ENCODE data around the gene ZNF566.
A peak's percentile ranks its signal among the peaks of the same experiment; 100 is the strongest.

The ZNF566 gene

GRCh38 chr19:36418287-36419001 is 70.9 kb downstream of the ZNF566 start, which contains the start of gene ZFP82 (continued):
- no peak for TF ChIP-seq ZBTB10 (tag by site-specific recombination; IDR thresholded peaks at IDR 0.05)
- 0 out of 2 replicates have a peak, but pooled peaks have one; percentile 50 for TF ChIP-seq ZNF169 (tag by site-specific recombination; IDR thresholded peaks at IDR 0.05)
- peak; percentile 100 for TF ChIP-seq ZNF600 (tag by site-specific recombination; IDR thresholded peaks at IDR 0.05)
- no peak for TF ChIP-seq ZNF624 (tag by site-specific recombination; IDR thresholded peaks at IDR 0.05)
- peak; percentile 63 for TF ChIP-seq PRDM10 (tag by site-specific recombination; IDR thresholded peaks at IDR 0.05)
- no peak for TF ChIP-seq REST (tag by site-specific recombination; IDR thresholded peaks at IDR 0.05)
- no peak for TF ChIP-seq ZNF549 (tag by site-specific recombination; IDR thresholded peaks at IDR 0.05)
- peak; percentile 25; the same call in 1 of the 2 replicates for TF ChIP-seq ZNF658 (tag by site-specific recombination; IDR thresholded peaks at IDR 0.05)
- peak; percentile 91 for TF ChIP-seq ZNF660 (tag by site-specific recombination; IDR thresholded peaks at IDR 0.05)
- TF ChIP-seq ZNF677 (tag by site-specific recombination; IDR thresholded peaks at IDR 0.05), result no peak
- no peak for TF ChIP-seq ZNF214 (tag by site-specific recombination; IDR thresholded peaks at IDR 0.05; ENCODE audit: borderline replicate concordance)
- TF ChIP-seq PRDM4 (tag by site-specific recombination; IDR thresholded peaks at IDR 0.05), result no peak; the same call in 1 of the 2 replicates
- peak; percentile 96 for TF ChIP-seq KLF8 (tag by site-specific recombination; IDR thresholded peaks at IDR 0.05)
- TF ChIP-seq ZNF37A (tag by site-specific recombination; IDR thresholded peaks at IDR 0.05), result no peak
- TF ChIP-seq REPIN1 (tag by site-specific recombination; IDR thresholded peaks at IDR 0.05; ENCODE audit: low read depth), result peak; percentile 59; the same call in 1 of the 2 replicates
- TF ChIP-seq ZNF335 (tag by site-specific recombination; conservative IDR thresholded peaks at IDR 0.05), result peak; percentile 89
- peak; percentile 59 for TF ChIP-seq ZFP69B (tag by site-specific recombination; IDR thresholded peaks at IDR 0.05)
- TF ChIP-seq ZNF791 (tag by site-specific recombination; IDR thresholded peaks at IDR 0.05), result no peak
- peak; percentile 98 for TF ChIP-seq ZNF76 (tag by site-specific recombination; IDR thresholded peaks at IDR 0.05; ENCODE audit: borderline replicate concordance, low read depth)
- TF ChIP-seq ZSCAN18 (tag by site-specific recombination; IDR thresholded peaks at IDR 0.05), result no peak
- TF ChIP-seq ZNF837 (tag by site-specific recombination; IDR thresholded peaks at IDR 0.05), result no peak
- TF ChIP-seq ZNF704 (tag by site-specific recombination; IDR thresholded peaks at IDR 0.05), result no peak
- TF ChIP-seq ZNF19 (tag by site-specific recombination; IDR thresholded peaks at IDR 0.05; ENCODE audit: low read depth), result no peak
- TF ChIP-seq OSR2 (tag by site-specific recombination; IDR thresholded peaks at IDR 0.05), result no peak
- no peak for TF ChIP-seq ZNF426 (tag by site-specific recombination; IDR thresholded peaks at IDR 0.05)
